H9 (cell line): ENCODE measurements around the gene STYK1. TPM values are rescaled to one million over a fixed set of nuclear protein-coding genes. Genes with fewer than 3 reads are reported as not detected.

Source experiments
- DNase-seq: peaks from one replicate; pipeline ENCODE4 v3.0.0-alpha.2; 2017
- H2AFZ ChIP-seq: one replicate; pipeline ENCODE4 v1.6.1; 2013; ENCODE audit warnings: mild to moderate bottlenecking, low read length, control low read depth, moderate library complexity
- H2AK5ac ChIP-seq: 2 replicates; pipeline ENCODE4 v1.6.1; 2013; ENCODE audit warnings: low read length, control low read depth, mixed read lengths; ENCODE audit not compliant: insufficient read length
- H2BK120ac ChIP-seq: one replicate; pipeline ENCODE4 v1.6.1; 2013; ENCODE audit warnings: low read depth, mild to moderate bottlenecking, low read length, control low read depth, inconsistent platforms; ENCODE audit not compliant: poor library complexity, severe bottlenecking
- H2BK12ac ChIP-seq: 2 replicates; pipeline ENCODE4 v1.6.1; 2013; ENCODE audit warnings: low read length, control low read depth, mixed read lengths, low read depth; ENCODE audit not compliant: insufficient read length
- H2BK15ac ChIP-seq: 2 replicates; pipeline ENCODE4 v1.6.1; 2013; ENCODE audit warnings: low read depth, low read length, control low read depth
- H2BK20ac ChIP-seq: one replicate; pipeline ENCODE4 v1.6.1; 2013; ENCODE audit warnings: low read depth, mild to moderate bottlenecking, low read length, control low read depth, inconsistent platforms; ENCODE audit not compliant: poor library complexity, severe bottlenecking
- H2BK5ac ChIP-seq: 2 replicates; pipeline ENCODE4 v1.6.1; 2013; ENCODE audit warnings: low read length, control low read depth, mixed read lengths; ENCODE audit not compliant: insufficient read length
- H3K14ac ChIP-seq: 2 replicates; pipeline ENCODE4 v1.6.1; 2013; ENCODE audit warnings: low read length, control low read depth; ENCODE audit not compliant: insufficient read depth
- H3K18ac ChIP-seq: 2 replicates; pipeline ENCODE4 v1.6.1; 2013; ENCODE audit warnings: low read depth, mild to moderate bottlenecking, mixed read lengths, low read length, control low read depth; ENCODE audit not compliant: insufficient read length
- H3K23ac ChIP-seq: 2 replicates; pipeline ENCODE4 v1.6.1; 2013; ENCODE audit warnings: low read length, control low read depth, mixed read lengths, low read depth; ENCODE audit not compliant: insufficient read length
- H3K23me2 ChIP-seq: 2 replicates; pipeline ENCODE4 v1.6.1; 2013; ENCODE audit warnings: low read depth, mild to moderate bottlenecking, mixed read lengths, low read length, control low read depth; ENCODE audit not compliant: insufficient read length, poor library complexity, severe bottlenecking
- H3K27ac ChIP-seq: 2 replicates; pipeline ENCODE4 v1.5.1; 2013; ENCODE audit warnings: low read length, control low read depth, mixed read lengths, low read depth; ENCODE audit not compliant: insufficient read length
- H3K27me3 ChIP-seq: 2 replicates; pipeline ENCODE4 v1.6.1; 2013; ENCODE audit warnings: low read length, control low read depth, inconsistent platforms; ENCODE audit not compliant: insufficient read depth
- H3K4ac ChIP-seq: 2 replicates; pipeline ENCODE4 v1.6.1; 2013; ENCODE audit warnings: low read depth, mild to moderate bottlenecking, control low read depth, inconsistent platforms, low read length, moderate library complexity
- H3K4me1 ChIP-seq: 2 replicates; pipeline ENCODE4 v1.6.1; 2013; ENCODE audit warnings: low read length, control low read depth, inconsistent platforms; ENCODE audit not compliant: insufficient read depth
- H3K4me2 ChIP-seq: 2 replicates; pipeline ENCODE4 v1.6.1; 2013; ENCODE audit warnings: low read length, control low read depth, mixed read lengths; ENCODE audit not compliant: insufficient read length, insufficient read depth
- H3K56ac ChIP-seq: 2 replicates; pipeline ENCODE4 v1.6.1; 2013; ENCODE audit warnings: low read depth, mild to moderate bottlenecking, mixed read lengths, low read length, control low read depth; ENCODE audit not compliant: insufficient read length
- H3K79me1 ChIP-seq: 2 replicates; pipeline ENCODE4 v1.6.1; 2013; ENCODE audit warnings: low read depth, mild to moderate bottlenecking, moderate library complexity, low read length, control low read depth, inconsistent platforms; ENCODE audit not compliant: insufficient read depth, poor library complexity, severe bottlenecking
- H3K79me2 ChIP-seq: 2 replicates; pipeline ENCODE4 v1.6.1; 2013; ENCODE audit warnings: low read length, control low read depth, inconsistent platforms; ENCODE audit not compliant: insufficient read depth
- H3K9ac ChIP-seq: 2 replicates; pipeline ENCODE4 v1.6.1; 2013; ENCODE audit warnings: low read length, control low read depth, mixed read lengths; ENCODE audit not compliant: insufficient read length; ENCODE audit errors: extremely low read depth
- H3K9me3 ChIP-seq: one replicate; pipeline ENCODE4 v1.6.1; 2013; ENCODE audit warnings: low read depth, low read length, inconsistent platforms; ENCODE audit not compliant: control insufficient read depth
- H3T11ph ChIP-seq: one replicate; pipeline ENCODE4 v1.6.1; 2013; ENCODE audit warnings: mild to moderate bottlenecking, low read length, control low read depth, inconsistent platforms
- H4K20me1 ChIP-seq: one replicate; pipeline ENCODE4 v1.6.1; 2013; ENCODE audit not compliant: control insufficient read depth, insufficient read length, insufficient read depth
- H4K5ac ChIP-seq: 2 replicates; pipeline ENCODE4 v1.6.1; 2013; ENCODE audit warnings: low read depth, mild to moderate bottlenecking, mixed read lengths, low read length, control low read depth; ENCODE audit not compliant: insufficient read length
- H4K8ac ChIP-seq: replicated peaks from 2 replicates; pipeline ENCODE4 v1.6.1; 2013; ENCODE audit warnings: low read length, control low read depth, mixed read lengths, low read depth; ENCODE audit not compliant: insufficient read length
- H4K91ac ChIP-seq: 2 replicates; pipeline ENCODE4 v1.6.1; 2013; ENCODE audit warnings: low read depth, mild to moderate bottlenecking, moderate library complexity, mixed read lengths, low read length, control low read depth; ENCODE audit not compliant: insufficient read length
- H3K27ac Mint-ChIP-seq, 3 experiments: 2 replicates in 2 of 3; 3 replicates in 1 of 3; pipeline ENCODE4 v1.8.0; 2020 to 2021; ENCODE audit warnings: mixed read lengths in 3 of 3, mild to moderate bottlenecking in 1 of 3, moderate library complexity in 1 of 3
- H3K27me3 Mint-ChIP-seq: 2 replicates; pipeline ENCODE4 v1.8.0; 2021; ENCODE audit warnings: low read depth, mild to moderate bottlenecking, moderate library complexity, mixed read lengths
- H3K36me3 Mint-ChIP-seq, 3 experiments: 2 replicates in 2 of 3; 3 replicates in 1 of 3; pipeline ENCODE4 v1.8.0; 2020 to 2021; ENCODE audit warnings: low read depth in 3 of 3, mixed read lengths in 3 of 3; ENCODE audit not compliant: insufficient read depth in 1 of 3
- H3K4me1 Mint-ChIP-seq, 2 experiments: 2 replicates each; pipeline ENCODE4 v1.8.0; 2020; ENCODE audit warnings: mixed read lengths in 2 of 2
- H3K4me3 Mint-ChIP-seq, 2 experiments: 2 replicates in 1 of 2; 3 replicates in 1 of 2; pipeline ENCODE4 v1.8.0; 2020 to 2021; ENCODE audit warnings: mild to moderate bottlenecking in 2 of 2, mixed read lengths in 2 of 2, moderate library complexity in 1 of 2
- H3K9me3 Mint-ChIP-seq, 2 experiments: 2 replicates in 1 of 2; 3 replicates in 1 of 2; pipeline ENCODE4 v1.8.0; 2020; ENCODE audit warnings: mild to moderate bottlenecking in 2 of 2, mixed read lengths in 2 of 2, moderate library complexity in 1 of 2
- total RNA-seq: library from RNA; stranded (reverse); gene quantifications from 2 replicates; pipeline ENCODE4 v1.2.1, GENCODE V29; 2021
- TF ChIP-seq, protein P1 (sequence below): fragments of 200-600 bp; sonication (generic); conservative IDR thresholded peaks from 3 replicates; pipeline ENCODE4 v1.8.0; 2021; ENCODE audit warnings: antibody characterized with exemption, mild to moderate bottlenecking

STYK1 gene
- total RNA-seq, 1 experiment from 2014 or later = 0.37 TPM

DNA sequence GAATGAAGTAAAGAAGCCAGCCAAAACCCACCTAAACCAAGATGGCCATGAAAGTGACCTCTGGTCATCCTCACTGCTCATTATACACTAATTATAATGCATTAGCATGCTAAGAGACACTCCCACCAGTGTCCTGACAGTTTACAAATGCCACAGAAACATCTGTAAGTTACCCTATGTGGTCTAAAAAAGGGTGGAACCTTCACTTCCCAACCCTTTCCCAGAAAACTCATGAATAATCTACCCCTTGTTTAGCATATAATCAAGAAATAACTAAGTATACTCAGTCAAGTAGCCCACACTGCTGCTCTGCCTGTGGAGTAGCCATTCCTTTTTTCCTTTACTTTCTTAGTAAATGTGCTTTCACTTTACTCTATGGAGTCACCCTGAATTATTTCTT, 19.8 kb downstream of the STYK1 start:
- Histone ChIP-seq H2BK5ac (no peak overlapping the region), H3K4ac (no peak overlapping the region), H3K18ac (no peak overlapping the region), H3K23me2 (no peaks in the 10 kb centered on the region), H4K20me1 (no peaks in the 10 kb centered on the region), H3K4me1 (no peaks in the 10 kb centered on the region), H3K79me1 (no peaks in the 10 kb centered on the region), H3K9ac (no peak overlapping the region), H2BK20ac (no peak overlapping the region), H3K27me3 (no peaks in the 10 kb centered on the region), H4K5ac (no peak overlapping the region), H2AK5ac (no peak overlapping the region), H3K23ac (no peak overlapping the region), H3K79me2 (no peaks in the 10 kb centered on the region), H4K8ac (no peak overlapping the region), H2BK12ac (no peak overlapping the region), H2BK15ac (no peak overlapping the region), H2BK120ac (no peak overlapping the region), H3K4me2 (no peak overlapping the region), H3K9me3 (no peaks in the 10 kb centered on the region), H3T11ph (no peak overlapping the region), H2AFZ (no peak overlapping the region), H3K14ac (no peak overlapping the region), H4K91ac (no peak overlapping the region), H3K56ac (no peak overlapping the region), H3K27ac (no peak overlapping the region)
- no peak for DNase-seq
- H3K27ac Mint-ChIP-seq = no peak overlapping the region; a peak in 1 of 7 replicates
- TF ChIP-seq, protein P1, sequence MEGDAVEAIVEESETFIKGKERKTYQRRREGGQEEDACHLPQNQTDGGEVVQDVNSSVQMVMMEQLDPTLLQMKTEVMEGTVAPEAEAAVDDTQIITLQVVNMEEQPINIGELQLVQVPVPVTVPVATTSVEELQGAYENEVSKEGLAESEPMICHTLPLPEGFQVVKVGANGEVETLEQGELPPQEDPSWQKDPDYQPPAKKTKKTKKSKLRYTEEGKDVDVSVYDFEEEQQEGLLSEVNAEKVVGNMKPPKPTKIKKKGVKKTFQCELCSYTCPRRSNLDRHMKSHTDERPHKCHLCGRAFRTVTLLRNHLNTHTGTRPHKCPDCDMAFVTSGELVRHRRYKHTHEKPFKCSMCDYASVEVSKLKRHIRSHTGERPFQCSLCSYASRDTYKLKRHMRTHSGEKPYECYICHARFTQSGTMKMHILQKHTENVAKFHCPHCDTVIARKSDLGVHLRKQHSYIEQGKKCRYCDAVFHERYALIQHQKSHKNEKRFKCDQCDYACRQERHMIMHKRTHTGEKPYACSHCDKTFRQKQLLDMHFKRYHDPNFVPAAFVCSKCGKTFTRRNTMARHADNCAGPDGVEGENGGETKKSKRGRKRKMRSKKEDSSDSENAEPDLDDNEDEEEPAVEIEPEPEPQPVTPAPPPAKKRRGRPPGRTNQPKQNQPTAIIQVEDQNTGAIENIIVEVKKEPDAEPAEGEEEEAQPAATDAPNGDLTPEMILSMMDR = no peak
- H3K4me3 Mint-ChIP-seq = no peak overlapping the region
- no peaks in the 10 kb centered on the region; the same call in 1 of the 2 replicates for H3K27me3 Mint-ChIP-seq
- H3K4me1 Mint-ChIP-seq = no peaks in the 10 kb centered on the region
- H3K9me3 Mint-ChIP-seq = peaks cover 38 to 50% of the 10 kb centered on the region in 2 experiments
- peaks cover 0 to 16% (median 10%) of the 10 kb centered on the region in 3 experiments; a peak in 5 of 7 replicates for H3K36me3 Mint-ChIP-seq
